B cell (primary cell): Measurements from ENCODE around the gene ITGB2. TPM values are rescaled to one million over a fixed set of nuclear protein-coding genes. Genes with fewer than 3 reads are reported as not detected.
A peak's percentile ranks its signal among the peaks of the same experiment; 100 is the strongest.

ENCODE experiments used
- ATAC-seq: fragments of 200-7000 bp; cut with Tn5 transposase; one replicate; pipeline ENCODE4 v1.10.0; 2021; ENCODE audit warnings: low read depth, mild to moderate bottlenecking, moderate number of reproducible peaks, moderate library complexity
- CTCF ChIA-PET: fragments of 350-600 bp; sonication (Branson Sonifier 250); formaldehyde crosslinking; loops from one replicate; lab custom pipeline; 2021; ENCODE audit warnings: antibody characterized with exemption, inconsistent platforms; lab: Charles Lee
- POLR2A ChIA-PET: fragments of 350-600 bp; sonication (Branson Sonifier 250); formaldehyde crosslinking; loops from one replicate; lab custom pipeline; 2021; ENCODE audit warnings: antibody characterized with exemption; lab: Charles Lee
- DNase-seq: peaks from one replicate; pipeline ENCODE4 v3.0.0; 2013
- H2AFZ ChIP-seq: 2 replicates; pipeline ENCODE4 v1.6.1; 2012; ENCODE audit warnings: mild to moderate bottlenecking, low read depth, low read length; ENCODE audit not compliant: insufficient read depth, poor library complexity, severe bottlenecking
- H3K27ac ChIP-seq, 2 donors: 1 replicate in 1 of 2; 2 replicates in 1 of 2; pipeline ENCODE4 v1.5.1; 2012 to 2013; ENCODE audit warnings: low read length in 2 of 2, mild to moderate bottlenecking in 2 of 2, moderate library complexity in 1 of 2
- H3K27me3 ChIP-seq, 4 experiments: fragments of 200-600 bp in 1 of 4; sonication (generic) in 1 of 4; replicated peaks in 1 of 4; 1 replicate in 2 of 4; 2 replicates in 2 of 4; pipeline versions ENCODE4 v1.6.1 to v1.7.0; 2013 to 2016; ENCODE audit warnings: low read length in 3 of 4, mild to moderate bottlenecking in 2 of 4, mixed read lengths in 1 of 4, moderate library complexity in 1 of 4; ENCODE audit not compliant: insufficient read depth in 4 of 4, control insufficient read depth in 3 of 4; ENCODE audit errors: control extremely low read depth in 1 of 4
- H3K36me3 ChIP-seq, 2 experiments: replicated peaks in 1 of 2; 1 replicate in 1 of 2; 2 replicates in 1 of 2; pipeline versions ENCODE4 v1.6.1 to v1.7.1; 2013; ENCODE audit warnings: low read length in 1 of 2; ENCODE audit not compliant: insufficient read depth in 2 of 2, control insufficient read depth in 1 of 2; ENCODE audit errors: control extremely low read depth in 1 of 2, extremely low read depth in 1 of 2
- H3K4me1 ChIP-seq, 2 donors: fragments of 200-600 bp in 1 of 2; sonication (generic) in 1 of 2; 1 replicate in 1 of 2; 2 replicates in 1 of 2; pipeline versions ENCODE4 v1.5.1 to v1.6.1; 2013 to 2017; ENCODE audit warnings: low read length in 2 of 2; ENCODE audit not compliant: control insufficient read depth in 2 of 2, insufficient read depth in 2 of 2
- H3K4me2 ChIP-seq: replicated peaks from 2 replicates; pipeline ENCODE3; 2012; ENCODE audit warnings: mild to moderate bottlenecking, low read depth, low read length; ENCODE audit not compliant: poor library complexity, severe bottlenecking
- H3K4me3 ChIP-seq, 5 experiments: fragments of 200-600 bp in 1 of 5; sonication (generic) in 1 of 5; 1 replicate in 3 of 5; 2 replicates in 2 of 5; pipeline versions ENCODE4 v1.5.1 to v1.7.0; 2011 to 2016; ENCODE audit warnings: low read length in 4 of 5, mild to moderate bottlenecking in 4 of 5, low read depth in 2 of 5, control low read depth in 1 of 5, moderate library complexity in 1 of 5; ENCODE audit not compliant: insufficient read depth in 1 of 5; ENCODE audit errors: control extremely low read depth in 1 of 5, extremely low read depth in 1 of 5
- H3K79me2 ChIP-seq: fragments of 200-600 bp; sonication (generic); one replicate; pipeline ENCODE4 v1.6.0; 2016; ENCODE audit warnings: low read length; ENCODE audit not compliant: control insufficient read depth, insufficient read depth
- H3K9ac ChIP-seq: fragments of 200-600 bp; sonication (generic); 2 replicates; pipeline ENCODE4 v1.6.1; 2017; ENCODE audit warnings: mild to moderate bottlenecking, low read length, moderate library complexity
- H3K9me3 ChIP-seq, 3 donors: one replicate each; pipeline versions ENCODE4 v1.6.1 to v1.7.1; 2013; ENCODE audit warnings: low read length in 2 of 3; ENCODE audit not compliant: control insufficient read depth in 2 of 3, insufficient read depth in 1 of 3; ENCODE audit errors: control extremely low read depth in 1 of 3
- H4K20me1 ChIP-seq: 2 replicates; pipeline ENCODE4 v1.6.0; 2012; ENCODE audit warnings: mild to moderate bottlenecking, low read length; ENCODE audit not compliant: insufficient read depth, control insufficient read depth, poor library complexity, severe bottlenecking
- H3K27ac Mint-ChIP-seq: one replicate; pipeline ENCODE4 v1.8.0; 2021; ENCODE audit warnings: mixed read lengths
- H3K27me3 Mint-ChIP-seq: one replicate; pipeline ENCODE4 v1.8.0; 2021; ENCODE audit warnings: mixed read lengths
- H3K4me1 Mint-ChIP-seq: one replicate; pipeline ENCODE4 v1.8.0; 2021; ENCODE audit warnings: mixed read lengths
- H3K4me3 Mint-ChIP-seq: one replicate; pipeline ENCODE4 v1.8.0; 2021; ENCODE audit warnings: mixed read lengths
- H3K9me3 Mint-ChIP-seq: one replicate; pipeline ENCODE4 v1.8.0; 2022; ENCODE audit warnings: mixed read lengths; ENCODE audit not compliant: insufficient read depth
- EZH2 ChIP-seq: IDR thresholded peaks from 2 replicates; pipeline ENCODE4 v1.6.1; 2012; ENCODE audit warnings: borderline replicate concordance, low read depth, mild to moderate bottlenecking, moderate library complexity, low read length; ENCODE audit not compliant: insufficient read depth, poor library complexity, severe bottlenecking
- WGBS: methylation state at CpG from one replicate; pipeline ENCODE4 v1.1.5; 2013; ENCODE audit warnings: missing lambda C conversion rate; ENCODE audit not compliant: insufficient coverage; 5-methylcytosine and 5-hydroxymethylcytosine counted together
- intact Hi-C: fragments of 100-400 bp; cut with micrococcal nuclease; formaldehyde crosslinking; loops from one replicate; pipeline ENCODE4 v1.10.0; 2022
- polyA plus RNA-seq: library from polyadenylated mRNA; depleted of rRNA; stranded (reverse); fragments of >200 nt; gene quantifications from 2 replicates; pipeline ENCODE4 v1.2.3, GENCODE V29; 2012
- total RNA-seq, 2 donors: library from RNA; stranded (reverse); fragments of 120-200 nt in 1 of 2; gene quantifications; 1 replicate in 1 of 2; 2 replicates in 1 of 2; pipeline versions ENCODE4 v1.2.3 to v1.2.4, GENCODE V29; 2013 to 2022
- TF ChIP-seq, protein P1 (sequence below): fragments of 200-600 bp; IDR thresholded peaks from one replicate; pipeline ENCODE4 v1.8.0; 2022; ENCODE audit warnings: antibody characterized with exemption, mild to moderate bottlenecking

ITGB2 gene
- total and polyA plus RNA-seq, 2 donors (not counting 1 experiment from before 2014, with no cell fraction given), result 102 to 368 TPM

DNA sequence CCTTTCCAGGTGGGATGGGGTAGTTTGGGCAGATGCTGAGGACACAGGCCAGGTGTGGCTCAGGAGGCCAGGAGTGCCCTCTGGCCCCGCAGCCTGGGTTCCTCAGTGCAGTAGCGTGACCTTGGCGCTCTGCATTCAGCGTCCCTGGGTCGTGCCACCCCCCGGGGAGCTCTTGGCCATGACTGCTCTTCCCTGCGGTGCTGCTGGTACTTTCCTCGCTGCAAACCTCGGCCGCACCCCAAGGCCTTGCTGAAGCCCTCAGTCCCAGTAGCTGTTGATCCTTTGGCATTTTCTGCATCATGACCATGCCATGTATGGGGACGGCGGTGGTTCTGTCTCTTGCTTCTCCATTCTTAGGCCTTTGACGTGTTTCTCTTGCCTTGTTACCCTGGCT lies 32.9 kb upstream of the ITGB2 start:
- no peaks in the 10 kb centered on the region for H3K9me3 ChIP-seq
- 77% methylated on average over 13 of the region's 13 CpGs for WGBS
- H3K27ac ChIP-seq, result no peak overlapping the region

DNA sequence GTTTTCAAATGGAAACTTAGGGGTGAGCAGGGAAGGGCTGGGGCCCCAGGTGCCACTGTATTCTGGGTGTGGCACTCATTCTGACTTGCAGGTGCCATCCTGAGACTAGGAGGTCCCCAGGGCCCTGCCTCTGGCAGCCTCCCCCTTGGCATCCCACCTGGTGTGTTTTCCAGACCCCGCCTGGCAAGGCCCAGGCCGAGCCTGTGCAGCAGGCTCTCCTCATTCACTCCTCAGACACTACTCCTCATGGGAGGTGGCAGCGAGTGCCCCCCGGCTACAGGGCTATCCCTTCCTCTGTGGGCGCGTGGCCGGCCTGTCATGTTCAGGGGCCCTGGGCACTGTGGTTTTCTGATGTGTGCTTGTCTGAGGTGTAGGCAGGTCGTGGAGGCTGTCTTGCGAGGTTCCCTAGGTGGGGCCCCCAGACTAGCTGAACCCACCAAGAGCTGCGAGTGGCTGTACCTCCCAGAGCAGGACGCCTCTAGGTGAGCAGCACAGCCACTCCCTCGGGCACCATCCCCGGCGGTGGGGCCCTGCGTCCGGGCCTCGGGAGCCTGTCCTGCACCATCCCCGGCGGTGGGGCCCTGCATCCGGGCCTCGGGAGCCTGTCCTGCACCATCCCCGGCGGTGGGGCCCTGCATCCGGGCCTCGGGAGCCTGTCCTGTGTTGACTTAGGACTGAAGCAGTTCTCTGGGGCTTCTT lies 32.4 kb upstream of the ITGB2 start:
- CTCF ChIA-PET, result interaction anchor here (0.7 to 16.3 kb wide), 3 partner anchors 176 to 199 kb away, joined by 3 to 423 read pairs (median 355); no protein-coding TSS in a partner anchor
- intact Hi-C loops, result no loop called here
- no peak overlapping the region for H3K4me3 Mint-ChIP-seq
- peaks cover 13 to 29% of the 10 kb centered on the region in 2 donors for H3K4me1 ChIP-seq
- no peak overlapping the region for H3K27ac Mint-ChIP-seq
- DNase-seq (no peak), ATAC-seq (no peak)
- H3K9me3 ChIP-seq, result no peaks in the 10 kb centered on the region
- H2AFZ ChIP-seq, result no peak overlapping the region
- TF ChIP-seq, protein P1, sequence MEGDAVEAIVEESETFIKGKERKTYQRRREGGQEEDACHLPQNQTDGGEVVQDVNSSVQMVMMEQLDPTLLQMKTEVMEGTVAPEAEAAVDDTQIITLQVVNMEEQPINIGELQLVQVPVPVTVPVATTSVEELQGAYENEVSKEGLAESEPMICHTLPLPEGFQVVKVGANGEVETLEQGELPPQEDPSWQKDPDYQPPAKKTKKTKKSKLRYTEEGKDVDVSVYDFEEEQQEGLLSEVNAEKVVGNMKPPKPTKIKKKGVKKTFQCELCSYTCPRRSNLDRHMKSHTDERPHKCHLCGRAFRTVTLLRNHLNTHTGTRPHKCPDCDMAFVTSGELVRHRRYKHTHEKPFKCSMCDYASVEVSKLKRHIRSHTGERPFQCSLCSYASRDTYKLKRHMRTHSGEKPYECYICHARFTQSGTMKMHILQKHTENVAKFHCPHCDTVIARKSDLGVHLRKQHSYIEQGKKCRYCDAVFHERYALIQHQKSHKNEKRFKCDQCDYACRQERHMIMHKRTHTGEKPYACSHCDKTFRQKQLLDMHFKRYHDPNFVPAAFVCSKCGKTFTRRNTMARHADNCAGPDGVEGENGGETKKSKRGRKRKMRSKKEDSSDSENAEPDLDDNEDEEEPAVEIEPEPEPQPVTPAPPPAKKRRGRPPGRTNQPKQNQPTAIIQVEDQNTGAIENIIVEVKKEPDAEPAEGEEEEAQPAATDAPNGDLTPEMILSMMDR, result no peak
- TF ChIP-seq EZH2, result no peak
- H3K9ac ChIP-seq, result no peak overlapping the region
- H3K27ac ChIP-seq, result no peak overlapping the region
- peaks cover 24% of the 10 kb centered on the region for H3K4me1 Mint-ChIP-seq
- H3K27me3 Mint-ChIP-seq, result no peaks in the 10 kb centered on the region
- H3K4me2 ChIP-seq, result peak overlapping the region; percentile 27
- no peaks in the 10 kb centered on the region for H3K27me3 ChIP-seq
- no peaks in the 10 kb centered on the region for H3K9me3 Mint-ChIP-seq
- peaks cover 90% of the 10 kb centered on the region for H4K20me1 ChIP-seq
- H3K79me2 ChIP-seq, result peaks cover 92% of the 10 kb centered on the region
- no peak overlapping the region for H3K4me3 ChIP-seq
- WGBS, result 83% methylated on average over 24 of the region's 25 CpGs
- POLR2A ChIA-PET, result no interaction called here
- H3K36me3 ChIP-seq, result peaks cover 0 to 30% of the 10 kb centered on the region in 2 experiments

More for the DNA sequence above, 32.9 kb upstream of the ITGB2 start:
- H4K20me1 ChIP-seq, result peaks cover 85% of the 10 kb centered on the region
- peaks cover 13 to 29% of the 10 kb centered on the region in 2 donors for H3K4me1 ChIP-seq
- intact Hi-C loops, result no loop called here
- CTCF ChIA-PET, result interaction anchor here (14.7 to 16.3 kb wide), 2 partner anchors 175 to 185 kb away, joined by 355 to 423 read pairs; no protein-coding TSS in a partner anchor
- H3K27me3 Mint-ChIP-seq, result no peaks in the 10 kb centered on the region
- no peak overlapping the region for H3K9ac ChIP-seq
- POLR2A ChIA-PET, result no interaction called here
- peaks cover 24% of the 10 kb centered on the region for H3K4me1 Mint-ChIP-seq
- no peaks in the 10 kb centered on the region for H3K27me3 ChIP-seq
- TF ChIP-seq, protein P1, result no peak
- no peak for TF ChIP-seq EZH2
- H2AFZ ChIP-seq, result no peak overlapping the region
- no peak overlapping the region for H3K4me2 ChIP-seq
- H3K9me3 Mint-ChIP-seq, result no peaks in the 10 kb centered on the region
- H3K4me3 ChIP-seq, result no peak overlapping the region
- DNase-seq (no peak), ATAC-seq (no peak)
- peaks cover 92% of the 10 kb centered on the region for H3K79me2 ChIP-seq
- no peak overlapping the region for H3K27ac Mint-ChIP-seq
- no peak overlapping the region for H3K4me3 Mint-ChIP-seq
- peaks cover 0 to 35% of the 10 kb centered on the region in 2 experiments for H3K36me3 ChIP-seq
